Measurements from ENCODE around the gene C2CD4B.

C2CD4B gene

DNA sequence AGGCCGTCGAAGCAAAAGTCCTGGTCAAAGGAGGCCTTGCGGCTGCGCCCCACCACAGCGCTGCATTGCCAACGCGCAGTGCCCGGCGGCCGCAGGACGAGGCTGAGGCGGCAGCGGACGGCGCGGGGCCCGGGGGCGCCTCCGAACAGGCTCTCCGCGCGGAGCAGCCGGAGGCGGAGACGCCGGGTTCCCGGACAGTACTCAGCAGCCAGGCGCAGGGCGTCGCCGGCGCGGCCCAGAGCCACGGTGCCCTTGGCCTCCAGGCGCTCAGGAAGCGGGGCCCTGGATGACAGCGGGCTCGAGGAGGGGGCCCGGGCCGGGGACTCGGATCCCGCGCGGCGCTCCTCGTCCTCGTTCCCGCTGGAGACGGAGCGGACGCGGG lies 1.1 kb downstream of the C2CD4B start:
- DNase-seq (ENCODE audit: low read depth, low spot score) = no peak
- H3K4me3 ChIP-seq (ENCODE audit: low read depth, low read length) = no peak overlapping the region
- ChIA-PET POLR2A (no interaction called here), CTCF (no interaction called here)
- TF ChIP-seq, protein P1, sequence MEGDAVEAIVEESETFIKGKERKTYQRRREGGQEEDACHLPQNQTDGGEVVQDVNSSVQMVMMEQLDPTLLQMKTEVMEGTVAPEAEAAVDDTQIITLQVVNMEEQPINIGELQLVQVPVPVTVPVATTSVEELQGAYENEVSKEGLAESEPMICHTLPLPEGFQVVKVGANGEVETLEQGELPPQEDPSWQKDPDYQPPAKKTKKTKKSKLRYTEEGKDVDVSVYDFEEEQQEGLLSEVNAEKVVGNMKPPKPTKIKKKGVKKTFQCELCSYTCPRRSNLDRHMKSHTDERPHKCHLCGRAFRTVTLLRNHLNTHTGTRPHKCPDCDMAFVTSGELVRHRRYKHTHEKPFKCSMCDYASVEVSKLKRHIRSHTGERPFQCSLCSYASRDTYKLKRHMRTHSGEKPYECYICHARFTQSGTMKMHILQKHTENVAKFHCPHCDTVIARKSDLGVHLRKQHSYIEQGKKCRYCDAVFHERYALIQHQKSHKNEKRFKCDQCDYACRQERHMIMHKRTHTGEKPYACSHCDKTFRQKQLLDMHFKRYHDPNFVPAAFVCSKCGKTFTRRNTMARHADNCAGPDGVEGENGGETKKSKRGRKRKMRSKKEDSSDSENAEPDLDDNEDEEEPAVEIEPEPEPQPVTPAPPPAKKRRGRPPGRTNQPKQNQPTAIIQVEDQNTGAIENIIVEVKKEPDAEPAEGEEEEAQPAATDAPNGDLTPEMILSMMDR (IDR thresholded peaks at IDR 0.05; ENCODE audit: insufficient read depth, low read length, missing control alignments) = no peak

DNA sequence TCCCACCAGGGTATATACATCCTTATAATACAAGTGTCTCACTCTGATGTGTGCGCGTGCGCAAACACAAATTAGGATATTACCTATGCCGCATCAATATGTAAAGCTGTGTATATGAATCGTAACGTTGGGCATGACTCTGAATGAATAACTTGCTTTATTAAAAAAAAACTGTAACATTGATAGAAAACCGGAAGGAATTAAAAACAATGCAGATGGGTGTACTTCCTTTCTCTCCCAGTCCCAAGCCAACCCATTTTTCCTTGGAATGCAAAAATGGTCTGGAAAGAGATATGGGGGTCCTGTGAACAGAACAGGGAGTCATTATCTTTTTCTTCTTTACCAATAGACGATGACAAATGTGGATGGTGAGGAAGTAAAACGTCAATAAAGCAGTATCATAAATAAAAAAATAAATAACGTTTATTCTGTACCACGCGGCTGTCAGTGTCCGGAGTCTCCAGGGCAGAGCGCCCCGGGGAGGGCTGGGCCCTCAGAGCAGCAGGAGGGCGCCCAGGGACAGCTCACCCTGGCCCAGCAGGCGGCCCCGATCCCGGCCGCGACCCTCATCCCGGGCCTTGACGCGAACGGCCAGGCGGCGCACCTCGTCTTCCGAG lies 1.6 kb downstream of the C2CD4B start:
- H3K4me3 ChIP-seq (ENCODE audit: low read depth, low read length) = no peak overlapping the region
- TF ChIP-seq, protein P1 (IDR thresholded peaks at IDR 0.05; ENCODE audit: insufficient read depth, low read length, missing control alignments) = no peak
- DNase-seq (ENCODE audit: low read depth, low spot score) = no peak
- ChIA-PET CTCF (interaction anchor here (0.9 kb wide), 1 partner anchor 37 kb away, joined by 3 read pairs; no protein-coding TSS in a partner anchor), POLR2A (interaction anchor here (0.7 kb wide), 1 partner anchor 104 kb away, joined by 3 read pairs; no protein-coding TSS in a partner anchor)

DNA sequence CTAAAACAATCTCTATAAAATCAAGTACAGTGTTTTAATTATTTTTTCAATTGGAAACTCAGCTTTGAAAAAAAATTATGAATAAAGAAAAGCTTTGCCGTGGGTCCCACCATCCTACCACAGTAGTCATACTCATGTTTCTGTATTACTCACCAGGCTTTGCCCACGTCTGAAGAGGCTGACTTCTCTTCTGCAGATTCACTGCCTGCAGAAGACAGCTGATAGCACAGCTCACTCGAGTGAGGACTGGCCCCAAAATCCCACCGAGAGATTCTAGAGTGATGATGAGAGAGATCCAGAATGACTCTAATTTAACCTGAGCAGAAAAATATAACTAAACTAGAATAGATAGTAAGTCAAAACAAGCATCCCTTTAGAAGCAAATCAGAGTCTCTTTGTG lies 11.9 kb downstream of the C2CD4B start:
- H3K4me3 ChIP-seq (ENCODE audit: low read depth, low read length) = no peak overlapping the region
- TF ChIP-seq, protein P1 (IDR thresholded peaks at IDR 0.05; ENCODE audit: insufficient read depth, low read length, missing control alignments) = no peak
- DNase-seq (ENCODE audit: low read depth, low spot score) = no peak
- ChIA-PET POLR2A (no interaction called here), CTCF (interaction anchor here (1.1 kb wide), 1 partner anchor 27 kb away, joined by 6 read pairs; no protein-coding TSS in a partner anchor)

DNA sequence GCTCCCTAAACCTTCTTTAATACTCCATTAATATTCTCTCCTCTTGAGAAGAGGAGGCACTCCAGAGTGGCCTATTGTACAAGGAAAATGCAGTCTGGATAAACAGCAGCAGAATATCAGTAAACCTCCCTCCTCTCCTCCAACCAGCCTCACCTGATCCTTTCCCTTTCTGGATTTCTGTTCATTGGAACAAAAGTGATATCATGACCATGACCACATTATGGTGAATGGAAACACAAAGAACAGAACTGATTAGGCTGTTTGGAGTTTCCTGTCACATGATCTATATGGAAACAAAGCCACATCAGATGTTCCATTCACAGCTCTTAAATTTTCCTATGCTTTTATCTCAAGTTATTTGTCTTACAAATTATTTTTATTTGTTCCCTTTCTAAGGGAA lies 14.6 kb downstream of the C2CD4B start:
- TF ChIP-seq, protein P1 (IDR thresholded peaks at IDR 0.05; ENCODE audit: insufficient read depth, low read length, missing control alignments) = no peak
- no peak for DNase-seq (ENCODE audit: low read depth, low spot score)
- POLR2A ChIA-PET = no interaction called here
- no peak overlapping the region for H3K4me3 ChIP-seq (ENCODE audit: low read depth, low read length)
- CTCF ChIA-PET = no interaction called here

DNA sequence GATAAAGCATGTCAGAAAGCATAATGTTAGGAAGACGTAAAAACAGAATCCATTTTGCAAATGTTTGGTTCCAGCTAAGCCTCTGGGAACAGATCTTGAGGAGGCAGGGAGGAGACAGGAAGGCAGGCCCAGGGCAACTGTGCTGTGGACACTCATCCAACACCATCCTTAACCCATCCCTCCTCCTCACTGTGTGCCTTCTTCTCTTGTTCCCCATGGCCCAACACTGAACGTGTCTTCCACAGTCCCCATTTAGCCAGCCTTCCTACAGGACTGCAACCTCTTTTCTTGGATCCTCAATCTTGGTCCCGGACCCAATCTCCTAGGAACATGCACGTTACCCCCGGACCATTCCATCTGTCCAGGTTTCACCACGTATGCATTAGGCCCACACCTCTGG lies 15.4 kb downstream of the C2CD4B start:
- ChIA-PET POLR2A (no interaction called here), CTCF (no interaction called here)
- TF ChIP-seq, protein P1 (IDR thresholded peaks at IDR 0.05; ENCODE audit: insufficient read depth, low read length, missing control alignments) = no peak
- H3K4me3 ChIP-seq (ENCODE audit: low read depth, low read length) = no peak overlapping the region
- no peak for DNase-seq (ENCODE audit: low read depth, low spot score)

DNA sequence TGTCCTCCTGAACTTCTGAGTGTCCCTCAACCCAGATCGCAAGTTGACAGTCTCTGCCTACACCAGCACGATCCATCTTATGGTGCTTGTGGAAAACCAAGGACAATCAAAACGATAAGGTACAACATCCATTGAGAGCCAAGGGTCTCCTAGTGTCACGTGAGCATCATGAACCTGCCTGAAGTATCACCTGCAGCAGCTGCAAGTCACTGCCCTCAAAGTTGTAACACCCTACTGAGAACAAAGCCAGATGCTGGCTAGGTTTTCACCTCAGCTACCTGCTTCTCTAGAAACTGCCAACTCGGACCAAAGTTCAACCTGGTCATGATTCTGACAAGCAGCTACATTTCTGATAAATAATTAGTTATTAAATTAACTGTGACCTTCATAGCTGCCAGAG lies 17.5 kb downstream of the C2CD4B start:
- no peak for DNase-seq (ENCODE audit: low read depth, low spot score)
- ChIA-PET POLR2A (no interaction called here), CTCF (no interaction called here)
- no peak overlapping the region for H3K4me3 ChIP-seq (ENCODE audit: low read depth, low read length)
- TF ChIP-seq, protein P1 (IDR thresholded peaks at IDR 0.05; ENCODE audit: insufficient read depth, low read length, missing control alignments) = no peak

All from AG04449 (cell line).